NCI-H345 (cell line): ENCODE measurements around the gene ADAMTSL3.
"Not testable (repeated sequence)": the region's sequence is repeated elsewhere in the genome, so short reads cannot be mapped to it uniquely, and the experiment has no call there.

ENCODE experiments used
- DNase-seq: peaks from one replicate; lab custom pipeline; 2025; lab: John Stamatoyannopoulos, UW

Gene ADAMTSL3

DNA sequence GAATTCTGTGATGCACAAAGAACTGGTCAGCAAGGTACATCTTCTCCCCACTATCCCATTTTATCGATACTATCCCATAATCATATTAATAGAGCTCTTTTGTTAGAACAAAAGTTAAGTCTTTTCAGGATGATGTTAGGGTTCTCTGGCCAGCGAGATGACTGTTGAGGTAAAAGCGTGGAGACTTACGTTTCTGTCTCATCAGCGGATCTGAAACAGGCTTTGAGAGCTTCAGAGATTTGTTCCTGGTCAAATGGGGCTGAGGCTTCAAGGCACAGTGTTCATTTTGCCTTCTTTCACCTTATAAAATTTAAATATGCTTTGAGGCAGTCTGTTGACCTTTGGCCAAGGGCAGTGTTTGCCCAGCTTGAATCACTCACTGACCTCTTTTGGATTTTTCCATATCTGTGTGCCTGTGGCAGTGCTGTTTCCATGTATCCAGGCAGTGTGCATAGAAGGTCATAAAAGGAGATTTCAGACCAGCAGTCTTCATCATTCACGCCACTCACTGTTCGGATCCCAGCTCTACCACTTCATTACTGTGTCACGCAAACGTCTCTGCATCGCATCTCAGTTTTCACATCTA lies 3.1 kb downstream of the ADAMTSL3 start:
- DNase-seq = no peak

DNA sequence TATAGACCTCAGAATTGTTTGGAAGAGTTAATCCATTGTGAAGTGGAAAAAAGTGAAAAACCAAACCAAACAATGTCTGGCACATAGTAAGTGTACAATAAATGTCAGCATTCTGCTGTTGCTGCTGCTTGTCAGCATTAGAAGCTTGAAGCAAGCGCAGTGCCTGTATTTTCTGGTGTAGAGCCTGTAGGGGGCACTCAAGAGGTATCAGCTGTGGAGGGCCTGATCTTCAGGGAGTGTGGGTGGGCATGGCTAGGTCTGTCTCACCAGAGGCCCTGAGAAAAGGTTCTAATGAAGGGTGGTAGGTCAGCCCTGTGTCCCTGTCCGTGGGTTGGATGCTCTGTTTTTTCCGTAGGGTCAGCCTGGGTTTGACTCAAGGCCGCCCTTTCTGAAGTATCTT lies 3.6 kb downstream of the ADAMTSL3 start:
- no peak for DNase-seq

DNA sequence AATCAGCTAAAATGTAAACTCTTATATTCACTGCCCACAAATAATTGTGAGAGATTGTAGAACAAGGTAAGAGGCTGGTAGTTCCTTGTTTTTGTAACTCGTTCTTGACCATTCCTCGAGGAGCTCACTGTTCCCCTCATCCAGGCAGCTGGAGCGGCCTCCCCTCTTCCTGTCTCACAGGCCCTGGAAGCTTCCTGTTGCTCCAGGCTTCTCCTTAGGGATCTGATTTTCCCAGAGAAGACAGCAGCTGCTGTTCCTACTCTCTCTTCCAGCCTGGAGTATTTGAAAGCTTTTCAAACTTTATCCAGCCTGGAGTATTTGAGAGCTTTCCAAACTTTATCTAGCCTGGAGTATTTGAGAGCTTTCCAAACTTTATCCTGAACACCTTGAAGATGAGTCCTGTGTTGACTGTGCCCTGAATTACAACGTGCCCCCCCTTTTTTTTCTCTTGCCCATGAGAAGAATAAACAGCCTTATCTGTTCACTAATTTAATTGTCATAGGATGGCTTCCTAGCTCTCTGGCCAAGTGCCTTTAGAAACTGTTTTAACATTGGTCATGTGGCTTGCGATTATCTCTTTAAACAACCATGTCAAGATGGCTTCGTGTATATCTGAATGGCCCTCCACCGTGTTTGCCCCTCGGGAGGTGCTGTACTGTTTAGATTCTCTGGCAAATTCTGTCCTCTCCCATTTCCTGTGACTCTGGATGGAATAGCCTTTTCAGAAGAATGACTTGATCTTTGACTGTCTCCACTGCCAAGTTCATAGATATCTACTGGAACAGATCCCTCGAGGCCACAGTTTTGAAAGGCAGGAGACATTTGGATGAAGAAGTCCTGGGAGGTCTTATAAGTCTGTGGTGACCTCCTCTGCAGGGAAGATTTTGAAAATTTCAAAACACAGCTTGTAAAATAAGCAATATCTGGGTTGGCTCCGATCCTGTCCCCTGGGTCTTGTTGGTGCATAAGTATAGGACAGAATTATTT lies 4.8 kb downstream of the ADAMTSL3 start:
- DNase-seq = no peak

DNA sequence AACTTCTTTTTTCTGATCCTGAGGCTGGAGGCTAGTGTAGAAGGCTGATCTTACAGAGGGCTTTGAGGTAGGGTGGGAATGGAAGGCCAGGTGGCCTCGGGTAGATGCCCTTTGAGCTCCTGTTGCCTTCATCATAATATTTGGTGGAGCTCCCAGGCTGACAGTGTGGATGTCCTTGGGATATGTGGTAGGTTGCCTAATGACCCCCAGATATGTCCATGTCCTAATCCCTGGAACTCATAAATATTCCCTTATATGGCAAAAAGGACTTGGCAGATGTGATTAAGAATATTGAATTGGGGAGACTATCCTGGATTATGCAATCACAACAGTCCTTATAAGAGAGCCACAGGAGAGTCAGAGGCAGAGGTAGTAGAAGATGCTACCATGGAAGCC lies 5.5 kb downstream of the ADAMTSL3 start:
- DNase-seq = no peak

DNA sequence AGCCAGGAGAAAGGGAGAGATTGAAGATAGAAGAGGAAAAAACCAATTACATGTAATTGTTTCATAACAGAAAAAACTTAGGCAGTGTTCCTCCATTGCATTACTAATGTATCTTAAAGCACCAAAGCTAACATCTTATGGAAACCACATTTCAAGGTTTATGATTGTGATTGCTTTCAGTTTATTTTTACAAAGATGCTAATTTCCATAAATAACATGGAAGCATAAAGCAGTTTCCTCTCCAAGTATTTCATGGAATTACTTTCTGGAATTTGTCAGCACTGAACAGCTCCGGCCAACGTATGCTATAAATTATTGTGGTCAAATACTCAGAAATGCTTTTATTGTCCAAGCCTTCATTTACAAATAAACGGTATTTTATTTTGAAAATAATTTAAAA lies 11.6 kb downstream of the ADAMTSL3 start:
- DNase-seq = no peak

DNA sequence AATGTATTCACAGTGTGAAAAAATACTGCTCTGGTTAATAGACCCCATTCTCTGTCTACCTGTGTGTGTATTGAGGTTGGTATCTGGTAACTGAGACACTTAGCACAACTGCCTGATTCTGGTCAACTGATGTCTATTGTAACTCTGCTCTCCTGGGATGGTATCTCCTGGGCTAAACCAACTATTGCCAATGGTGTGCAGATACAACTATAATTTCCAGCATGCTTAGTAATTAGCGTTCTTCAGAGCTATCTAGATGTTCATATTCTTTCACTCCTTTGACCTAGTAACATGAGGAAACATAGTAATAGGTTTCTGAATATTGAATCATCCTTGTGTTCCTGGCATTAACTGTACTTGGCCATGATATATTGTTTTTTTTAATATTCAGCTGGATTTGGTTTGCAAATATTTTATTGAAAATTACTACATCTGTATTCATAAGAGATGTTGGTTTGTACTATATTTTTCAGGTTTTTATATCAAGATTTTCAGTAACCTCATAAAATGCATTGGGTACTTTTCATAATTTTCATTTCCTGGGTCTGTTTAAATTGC lies 16.8 kb downstream of the ADAMTSL3 start:
- DNase-seq = no peak

DNA sequence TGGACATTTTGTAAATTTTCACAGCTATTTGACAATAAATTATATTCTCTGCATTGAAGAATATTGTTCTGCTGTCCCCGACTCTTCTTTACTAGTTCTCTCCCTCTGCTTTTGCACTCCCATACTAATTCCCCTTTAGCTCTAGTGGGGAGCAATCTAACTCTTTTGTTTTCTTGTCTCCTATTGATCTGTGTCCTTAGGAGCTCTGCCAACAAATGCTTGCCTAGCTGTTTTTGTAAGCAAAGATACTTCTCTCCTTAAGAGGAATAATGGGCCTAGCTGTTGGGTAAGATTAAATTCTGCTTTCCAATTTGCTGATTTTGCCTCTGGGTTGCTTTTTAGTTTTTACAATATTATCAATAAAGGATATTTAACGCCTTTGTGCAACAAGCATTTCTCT lies 17.7 kb downstream of the ADAMTSL3 start:
- no peak for DNase-seq

DNA sequence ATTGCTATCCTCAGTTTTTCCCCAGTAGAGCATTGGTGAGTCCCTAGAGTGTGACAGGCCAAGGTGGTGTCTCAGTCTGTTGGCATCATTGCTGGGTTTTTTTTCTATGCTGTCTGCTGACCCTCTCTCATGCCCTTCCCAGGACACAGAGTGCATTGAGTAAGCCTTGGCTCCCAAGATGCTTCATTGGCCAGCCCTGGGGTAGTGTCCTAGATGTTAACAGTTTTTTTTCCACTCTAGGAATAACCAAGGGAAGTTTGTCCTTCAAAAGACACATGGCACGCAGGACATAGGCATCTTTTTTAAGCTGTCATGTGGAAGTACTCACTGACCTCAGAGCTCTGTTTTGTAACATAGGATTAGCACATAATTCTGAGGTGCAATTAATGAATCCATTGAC lies 19.5 kb downstream of the ADAMTSL3 start:
- DNase-seq = no peak

DNA sequence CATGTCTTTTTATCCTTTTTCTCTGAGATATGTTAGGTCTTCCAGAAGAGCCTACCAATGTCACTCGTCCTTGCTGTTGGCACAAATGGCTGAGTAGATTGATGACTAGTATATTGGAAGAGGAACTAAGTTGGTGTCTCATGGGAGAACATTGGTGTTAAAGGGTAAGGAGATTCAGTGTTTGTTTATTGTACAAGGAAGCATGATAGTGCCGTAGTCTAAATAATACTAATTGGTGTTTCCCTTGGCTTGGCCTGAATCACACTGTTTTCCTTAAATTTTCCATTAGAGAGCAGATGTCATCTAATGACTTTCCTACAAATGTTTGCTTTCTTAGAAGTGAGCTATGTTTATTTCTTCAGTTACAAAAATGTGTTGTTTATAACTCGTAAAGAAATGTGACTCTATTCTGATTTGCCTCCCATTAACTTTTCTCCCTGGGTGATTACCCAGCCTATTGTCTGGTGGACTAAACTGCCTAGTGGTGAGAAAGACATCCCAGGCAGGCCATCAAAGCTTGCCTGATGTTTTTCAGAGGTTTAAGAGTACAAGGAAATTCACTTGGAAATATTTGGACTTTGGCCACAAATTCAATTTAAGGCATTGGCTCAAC lies 28.7 kb downstream of the ADAMTSL3 start:
- no peak for DNase-seq

DNA sequence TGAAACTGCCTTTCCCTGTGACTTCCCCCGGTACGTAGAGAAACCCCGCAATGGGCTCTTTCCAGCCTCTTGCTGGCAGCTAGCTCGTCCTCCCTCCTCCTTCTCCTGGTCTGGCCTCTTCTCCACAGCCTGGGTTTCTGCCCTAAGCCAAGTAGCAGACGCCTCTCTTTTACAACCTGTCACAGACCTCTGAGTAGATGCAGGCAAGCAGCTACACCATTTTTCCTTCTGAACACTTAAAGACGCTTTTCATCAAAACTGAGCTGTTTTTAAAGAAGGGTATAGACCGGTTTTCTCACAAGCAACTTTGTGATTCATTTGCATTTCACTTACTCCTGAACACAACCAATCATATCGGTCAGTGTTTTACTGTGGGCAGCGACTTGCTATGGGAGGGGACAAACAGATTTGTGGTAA lies 32.0 kb downstream of the ADAMTSL3 start:
- DNase-seq = no peak

DNA sequence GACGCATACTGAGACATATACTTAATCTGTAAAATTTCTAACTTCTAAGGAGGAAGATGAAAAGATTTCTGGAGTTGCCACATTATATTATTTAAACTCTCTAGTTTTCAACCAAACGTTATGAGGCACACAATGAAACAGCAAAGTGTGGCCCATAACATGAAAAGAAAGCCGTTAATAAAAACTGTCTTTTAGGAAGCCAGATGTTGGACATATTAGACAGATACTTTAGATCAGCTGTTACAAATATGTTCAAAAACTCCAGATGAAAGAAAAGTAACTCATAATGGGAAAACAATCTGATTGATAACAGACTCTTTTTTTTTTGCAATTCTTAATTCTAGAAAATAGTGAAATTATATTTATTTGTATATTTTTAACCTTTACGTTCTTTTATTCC lies 34.3 kb downstream of the ADAMTSL3 start:
- DNase-seq = no peak

DNA sequence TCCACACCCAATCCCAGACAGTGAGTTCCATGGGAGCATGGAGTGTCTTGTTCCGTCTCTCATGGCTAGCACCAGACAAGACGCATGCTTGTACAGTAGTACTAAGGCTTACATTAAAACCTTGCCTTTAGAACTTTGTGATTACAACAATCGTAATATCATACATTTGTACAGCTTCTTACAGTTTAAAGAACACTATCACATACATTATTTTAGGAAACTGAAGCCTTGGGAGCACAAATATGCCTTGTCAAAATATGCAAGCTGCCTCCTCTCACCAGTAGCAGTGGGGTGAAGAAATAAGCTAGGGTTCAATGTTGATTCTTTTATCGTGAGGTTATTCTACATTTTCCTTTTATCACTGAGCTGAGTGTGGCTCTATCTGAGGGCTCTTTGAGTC lies 36.8 kb downstream of the ADAMTSL3 start:
- DNase-seq = no peak

DNA sequence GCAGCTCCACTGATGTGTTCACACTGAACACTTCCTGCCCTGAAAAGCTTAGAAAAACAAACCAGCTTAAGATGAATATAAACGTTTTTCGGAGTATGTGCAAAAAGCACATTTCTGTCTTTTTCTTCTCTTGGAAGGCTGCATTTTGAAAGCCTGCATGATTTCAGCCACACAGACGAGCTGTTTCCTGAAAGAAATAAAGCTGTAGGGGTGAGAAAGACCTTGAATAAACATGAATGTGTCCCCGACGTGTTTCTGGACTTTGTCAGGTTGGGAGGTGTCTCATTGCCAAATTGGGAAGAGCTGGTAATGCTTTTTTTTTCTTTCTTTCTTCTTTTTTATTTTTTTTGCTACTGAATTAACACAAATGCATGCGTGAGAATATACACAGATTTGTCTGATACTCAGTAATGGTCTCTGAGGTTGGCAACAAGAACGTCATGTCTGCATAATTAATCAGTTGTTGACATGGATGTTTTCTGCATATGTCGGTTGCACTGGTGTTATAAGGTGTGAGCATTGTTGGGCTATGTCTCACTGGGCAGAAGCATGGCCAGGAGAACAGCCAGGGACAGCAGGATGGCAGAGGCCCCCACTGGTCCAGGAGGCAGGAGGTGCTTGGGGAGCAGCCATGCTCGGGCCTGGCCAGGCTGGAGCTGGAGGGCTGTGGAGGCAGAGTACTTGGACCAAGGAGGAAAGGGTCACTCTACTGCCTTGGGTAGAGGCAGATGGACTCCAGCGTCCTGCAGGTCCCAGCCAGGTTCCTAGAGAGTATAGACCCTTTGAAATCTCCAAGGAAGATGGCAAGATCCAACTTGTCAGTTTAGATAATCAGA lies 39.0 kb downstream of the ADAMTSL3 start:
- no peak for DNase-seq

DNA sequence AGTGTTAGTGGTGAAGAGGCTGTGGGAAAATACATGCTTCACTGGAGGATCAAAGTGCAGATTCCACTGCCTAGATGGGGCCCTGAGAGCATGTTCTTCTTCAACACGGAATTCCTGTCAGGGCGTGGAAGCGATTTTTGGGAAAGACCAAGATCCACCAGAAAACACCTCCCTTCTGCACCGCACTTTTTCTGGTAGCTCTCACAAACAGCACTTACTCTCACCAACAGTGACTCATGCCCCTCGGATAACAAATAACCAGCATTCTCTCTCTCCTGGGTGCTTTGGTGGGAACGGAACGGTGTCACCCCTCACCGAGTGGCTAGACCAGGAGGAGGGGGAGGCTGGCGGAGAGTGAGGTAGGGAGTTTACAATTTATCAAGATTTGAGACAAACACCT lies 40.1 kb downstream of the ADAMTSL3 start:
- DNase-seq = no peak

DNA sequence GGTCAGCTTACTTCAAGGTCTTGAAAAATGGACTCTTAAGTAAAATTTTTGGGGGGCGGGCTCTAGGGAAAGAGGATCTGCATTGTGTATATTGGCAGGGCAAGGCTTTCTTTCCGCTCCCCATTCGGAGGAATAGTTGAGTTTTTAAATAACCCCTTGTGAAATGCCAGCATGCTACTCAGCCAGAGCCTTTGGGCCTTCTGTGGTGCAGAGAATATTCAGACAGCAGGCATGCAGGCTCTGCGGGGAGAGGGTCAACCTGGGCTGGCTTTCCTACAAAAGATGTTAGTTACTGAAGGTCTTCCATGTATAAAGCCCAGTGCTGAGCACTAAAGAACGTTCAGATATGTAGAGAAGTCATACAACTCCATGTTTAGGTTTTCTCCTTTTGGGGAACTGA lies 40.6 kb downstream of the ADAMTSL3 start:
- DNase-seq = no peak

DNA sequence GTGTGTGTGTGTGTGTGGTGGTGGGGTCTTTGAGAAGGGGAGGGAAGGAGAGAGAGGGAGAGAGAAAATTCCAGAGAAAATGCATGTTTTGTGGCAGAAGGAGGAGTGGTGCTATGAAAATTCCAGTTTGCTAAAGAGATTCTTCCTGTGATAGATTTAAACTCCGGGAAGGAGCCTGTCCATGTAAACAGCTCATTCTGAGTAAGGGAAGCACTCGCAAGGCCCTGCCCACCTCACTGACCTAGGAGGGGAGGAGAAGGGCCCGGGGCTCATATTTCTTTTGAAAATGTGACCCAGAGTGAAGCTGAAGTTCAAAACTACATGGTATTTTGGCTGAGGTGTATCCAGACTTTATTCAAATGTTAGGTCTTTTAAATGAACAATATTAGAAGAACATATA lies 41.3 kb downstream of the ADAMTSL3 start:
- no peak for DNase-seq

DNA sequence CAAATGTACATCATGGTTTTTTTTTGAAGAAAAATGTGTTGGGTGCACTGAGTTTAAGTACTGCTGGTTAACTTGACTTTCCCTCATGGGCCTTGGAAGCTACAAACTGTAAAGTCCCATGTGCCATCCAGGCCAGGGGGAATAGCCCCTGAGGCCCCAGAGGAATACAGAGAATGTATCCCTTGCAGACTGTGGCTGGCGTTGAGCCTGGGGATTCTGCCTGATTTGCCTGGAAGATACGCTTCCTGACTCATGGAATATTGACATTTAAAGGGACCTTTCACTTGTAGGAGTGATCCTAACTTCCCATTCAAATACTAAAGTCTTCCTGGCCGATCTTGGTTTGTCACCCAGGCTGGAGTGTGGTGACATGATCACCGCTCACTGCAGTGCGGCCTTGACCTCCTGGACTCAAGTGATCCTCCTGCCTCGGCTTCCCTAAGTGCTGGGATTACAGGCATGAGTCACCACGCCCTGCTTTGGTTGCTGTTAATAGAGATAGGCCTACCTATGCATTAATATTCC lies 42.0 kb downstream of the ADAMTSL3 start:
- DNase-seq = no peak

DNA sequence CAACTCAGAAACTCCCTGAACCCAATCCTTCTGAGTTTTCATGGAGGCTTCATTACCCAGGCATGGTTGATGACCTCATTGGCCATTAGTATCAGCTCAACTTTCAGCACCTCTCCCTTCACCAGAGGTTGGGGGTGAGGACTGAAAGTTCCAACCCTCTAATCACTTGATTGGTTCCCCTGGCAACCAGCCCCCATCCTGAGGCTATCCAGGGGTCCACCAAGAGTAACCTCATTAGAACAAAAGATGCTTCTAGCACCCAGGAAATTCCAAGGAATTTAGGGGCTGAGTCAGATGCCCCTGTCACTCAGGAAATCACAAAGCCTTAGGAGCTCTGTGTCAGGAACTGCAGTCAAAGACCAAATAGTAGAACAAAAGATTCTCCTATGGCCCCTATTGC lies 43.8 kb downstream of the ADAMTSL3 start:
- no peak for DNase-seq

DNA sequence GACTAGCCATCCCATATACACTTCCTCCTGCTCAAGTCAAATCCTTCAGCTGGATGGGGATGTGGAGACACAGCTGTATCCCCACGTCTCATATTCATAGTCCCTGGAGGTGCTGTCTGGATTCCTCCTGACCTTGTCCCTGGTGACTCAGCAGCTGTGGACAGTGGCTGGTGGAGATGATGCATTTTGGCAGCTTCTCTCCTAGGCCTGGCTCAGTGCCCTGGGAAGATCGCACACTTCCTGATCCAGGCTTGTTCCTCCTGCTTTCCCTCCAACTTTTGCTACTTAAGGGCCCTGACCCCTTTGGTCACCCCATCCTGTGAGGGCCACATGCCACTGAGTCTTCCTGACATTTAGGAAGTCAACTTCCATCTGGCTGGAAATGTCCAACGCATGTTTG lies 44.4 kb downstream of the ADAMTSL3 start:
- DNase-seq = no peak

DNA sequence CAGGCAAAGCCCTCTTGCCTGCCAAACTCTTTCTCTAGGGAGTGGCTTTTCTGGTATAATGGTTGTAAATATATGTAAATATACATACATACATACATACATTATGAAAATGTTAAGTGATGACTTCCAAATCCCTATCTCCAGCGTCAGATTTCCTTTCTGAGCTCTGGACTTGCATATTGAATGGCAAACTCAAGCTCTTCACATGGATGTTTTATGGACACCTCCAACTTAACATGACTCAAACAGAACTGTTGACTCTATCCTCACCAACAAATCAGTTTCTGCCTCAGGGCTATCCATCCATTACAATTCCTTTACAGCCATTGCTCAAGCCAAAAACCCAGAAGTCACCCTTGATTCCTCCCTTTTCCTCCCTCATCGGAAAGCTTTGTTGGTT lies 45.1 kb downstream of the ADAMTSL3 start:
- DNase-seq = no peak

DNA sequence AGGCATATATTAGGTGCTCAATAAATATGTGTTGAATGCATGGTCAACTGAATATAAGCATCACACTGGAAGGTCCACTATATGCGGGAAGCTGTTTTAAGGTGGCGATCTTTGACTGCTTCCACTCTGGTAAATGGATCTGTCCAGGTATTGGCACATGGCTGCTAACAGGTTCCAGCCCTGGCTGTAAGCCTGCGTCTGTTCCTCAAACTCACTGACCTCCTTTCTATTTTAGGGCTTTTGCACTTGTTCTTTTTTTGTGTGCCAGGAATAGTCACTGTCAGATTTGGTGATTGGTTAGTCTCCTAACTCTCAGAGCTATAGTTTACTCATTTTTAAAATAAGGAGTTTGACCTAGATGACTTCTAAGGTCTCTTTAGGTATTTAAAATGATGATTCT lies 46.2 kb downstream of the ADAMTSL3 start:
- DNase-seq = no peak

DNA sequence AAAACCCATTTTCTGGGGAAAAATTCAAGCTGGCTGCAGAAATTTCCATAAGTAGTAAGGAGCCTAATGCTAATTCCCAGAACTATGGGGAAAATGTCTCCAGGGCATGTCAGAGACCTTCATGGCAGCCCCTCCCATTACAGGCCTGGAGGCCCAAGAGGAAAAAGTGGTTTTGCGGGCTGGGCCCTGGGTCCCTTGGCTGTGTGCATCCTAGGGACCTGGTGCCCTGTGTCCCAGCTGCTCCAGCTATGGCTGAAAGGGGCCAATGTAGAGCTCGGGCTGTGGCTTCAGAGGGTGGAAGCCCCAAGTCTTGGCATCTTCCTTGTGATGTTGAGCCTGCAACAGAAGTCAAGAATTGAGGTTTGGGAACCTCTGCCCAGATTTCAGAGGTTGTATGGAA lies 48.4 kb downstream of the ADAMTSL3 start:
- DNase-seq = not testable (repeated sequence)
